ENCODE results near the gene PTH1R. TPM values are rescaled to one million over a fixed set of nuclear protein-coding genes. Genes with fewer than 3 reads are reported as not detected.

The PTH1R gene
- total RNA-seq, 2 donors from 2014 or later, result 5.6 to 8.9 TPM

GRCh38 chr3:46935989-46936558, 58.6 kb downstream of the PTH1R start:
- ATAC-seq (ENCODE audit: insufficient number of reproducible peaks, low FRiP score, low read depth), result no peak
- peaks cover 55 to 60% of the 10 kb centered on the region in 2 donors for H3K4me1 ChIP-seq (ENCODE audit: control insufficient read depth in 1 of 2, low read depth in 2 of 2)

GRCh38 chr3:46936733-46937250, 59.3 kb downstream of the PTH1R start:
- Histone ChIP-seq H3K36me3 (peaks cover 10% of the 10 kb centered on the region), H3K9me3 (no peaks in the 10 kb centered on the region), H3K4me3 (no peak overlapping the region), H3K27me3 (replicated peaks; ENCODE audit: insufficient read depth) (no peaks in the 10 kb centered on the region), H3K27ac (peak overlapping the region; percentile 79 to 91), H3K4me1 (ENCODE audit: control insufficient read depth in 1 of 2, low read depth in 2 of 2) (peaks cover 48 to 53% of the 10 kb centered on the region in 2 donors)
- TF ChIP-seq CTCF (IDR thresholded peaks at IDR 0.05), result no peak
- no peak for ATAC-seq (ENCODE audit: insufficient number of reproducible peaks, low FRiP score, low read depth)
- no peak for DNase-seq (ENCODE audit: low spot score)

More at GRCh38 chr3:46935989-46936558, 58.6 kb downstream of the PTH1R start:
- DNase-seq (ENCODE audit: low spot score), result no peak
- no peaks in the 10 kb centered on the region for H3K27me3 ChIP-seq (replicated peaks; ENCODE audit: insufficient read depth)
- H3K36me3 ChIP-seq, result peaks cover 10% of the 10 kb centered on the region
- no peak for TF ChIP-seq CTCF (IDR thresholded peaks at IDR 0.05)
- no peaks in the 10 kb centered on the region for H3K9me3 ChIP-seq
- H3K4me3 ChIP-seq, result no peak overlapping the region
- peak overlapping the region; percentile 79 to 91 for H3K27ac ChIP-seq

GRCh38 chr3:46938118-46938517, 60.6 kb downstream of the PTH1R start:
- Histone ChIP-seq H3K27me3 (replicated peaks; ENCODE audit: insufficient read depth) (no peaks in the 10 kb centered on the region), H3K4me1 (ENCODE audit: control insufficient read depth in 1 of 2, low read depth in 2 of 2) (peaks cover 35 to 42% of the 10 kb centered on the region in 2 donors), H3K4me3 (no peak overlapping the region), H3K36me3 (peaks cover 10% of the 10 kb centered on the region), H3K9me3 (no peaks in the 10 kb centered on the region), H3K27ac (peak overlapping the region; percentile 14 to 79)
- no peak for DNase-seq (ENCODE audit: low spot score)
- no peak for TF ChIP-seq CTCF (IDR thresholded peaks at IDR 0.05)
- ATAC-seq (ENCODE audit: insufficient number of reproducible peaks, low FRiP score, low read depth), result no peak

GRCh38 chr3:46939578-46940445, 62.3 kb downstream of the PTH1R start:
- no peak overlapping the region for H3K27ac ChIP-seq
- no peak for TF ChIP-seq CTCF (IDR thresholded peaks at IDR 0.05)
- peaks cover 18 to 40% of the 10 kb centered on the region in 2 donors for H3K4me1 ChIP-seq (ENCODE audit: control insufficient read depth in 1 of 2, low read depth in 2 of 2)

GRCh38 chr3:46942076-46942475, 64.6 kb downstream of the PTH1R start:
- no peak for ATAC-seq (ENCODE audit: insufficient number of reproducible peaks, low FRiP score, low read depth)
- H3K4me3 ChIP-seq, result no peak overlapping the region
- peaks cover 8 to 32% of the 10 kb centered on the region in 2 donors for H3K4me1 ChIP-seq (ENCODE audit: control insufficient read depth in 1 of 2, low read depth in 2 of 2)
- no peak for TF ChIP-seq CTCF (IDR thresholded peaks at IDR 0.05)
- H3K27ac ChIP-seq, result no peak overlapping the region
- no peak for DNase-seq (ENCODE audit: low spot score)
- peaks cover 10% of the 10 kb centered on the region for H3K36me3 ChIP-seq
- H3K9me3 ChIP-seq, result no peaks in the 10 kb centered on the region
- H3K27me3 ChIP-seq (replicated peaks; ENCODE audit: insufficient read depth), result no peaks in the 10 kb centered on the region

More at GRCh38 chr3:46939578-46940445, 62.3 kb downstream of the PTH1R start:
- Histone ChIP-seq H3K36me3 (peaks cover 10% of the 10 kb centered on the region), H3K27me3 (replicated peaks; ENCODE audit: insufficient read depth) (no peaks in the 10 kb centered on the region), H3K9me3 (no peaks in the 10 kb centered on the region), H3K4me3 (no peak overlapping the region)
- ATAC-seq (ENCODE audit: insufficient number of reproducible peaks, low FRiP score, low read depth) (no peak), DNase-seq (ENCODE audit: low spot score) (no peak)

Measured in thoracic aorta (tissue), 2 donors.